ENCODE data around the gene DZIP3.
A peak's percentile ranks its signal among the peaks of the same experiment; 100 is the strongest.
"Not testable (repeated sequence)": the region's sequence is repeated elsewhere in the genome, so short reads cannot be mapped to it uniquely, and the experiment has no call there.

DZIP3 gene

GRCh38 chr3:108599677-108600409, 10.3 kb downstream of the DZIP3 start:
- no peak for DNase-seq (ENCODE audit: low read depth)

DNA sequence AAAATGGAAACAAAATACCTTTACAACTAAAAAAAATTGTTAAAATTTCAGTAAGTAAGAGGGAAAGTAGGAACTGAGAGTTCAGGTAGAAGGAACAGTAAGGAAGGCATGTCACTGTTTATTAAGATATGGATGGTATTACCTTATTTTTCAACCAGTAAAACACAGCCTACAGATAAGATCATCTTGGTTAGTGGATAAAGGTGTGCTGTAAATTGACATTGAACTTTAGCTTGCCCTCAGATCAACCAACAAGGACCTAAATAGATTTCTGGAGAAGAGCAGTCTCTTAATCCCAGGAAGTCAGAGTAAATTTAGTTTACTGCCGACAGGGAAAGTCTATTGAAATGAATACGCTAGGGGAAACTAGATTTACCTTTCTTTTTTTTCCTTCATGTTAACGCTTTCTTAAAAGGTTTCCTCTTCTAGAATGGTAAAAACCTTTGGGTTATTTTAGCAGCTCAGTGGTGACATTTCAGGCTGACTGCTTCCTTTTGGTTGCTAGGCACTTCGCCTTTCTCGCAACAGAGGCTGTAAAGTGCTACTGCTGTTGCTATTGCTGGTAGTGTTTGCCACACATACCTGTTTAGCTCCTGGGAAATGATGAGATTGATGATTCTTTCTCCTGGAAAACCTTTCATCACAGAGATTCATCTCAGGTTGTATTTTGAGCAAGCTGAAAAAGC, 12.9 kb downstream of the DZIP3 start:
- no peak for DNase-seq (ENCODE audit: low read depth)

DNA sequence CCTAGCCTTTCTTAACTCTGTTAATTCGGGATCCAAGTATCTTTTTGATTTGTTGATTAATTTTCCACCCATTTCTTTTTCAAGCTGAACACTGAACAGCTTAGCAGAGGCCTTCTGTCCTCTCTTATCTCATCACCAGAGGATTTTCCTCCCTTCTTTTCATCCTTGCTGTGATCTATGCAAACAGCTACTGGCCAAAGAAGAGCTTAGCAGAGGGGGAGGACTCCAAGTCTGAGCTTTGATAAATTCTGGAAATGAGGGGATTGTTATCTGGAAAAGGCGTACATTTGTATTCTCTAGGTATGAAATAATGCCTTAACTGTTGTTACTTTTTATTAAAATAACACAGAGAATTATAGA, 13.4 kb downstream of the DZIP3 start:
- DNase-seq (ENCODE audit: low read depth), result no peak

DNA sequence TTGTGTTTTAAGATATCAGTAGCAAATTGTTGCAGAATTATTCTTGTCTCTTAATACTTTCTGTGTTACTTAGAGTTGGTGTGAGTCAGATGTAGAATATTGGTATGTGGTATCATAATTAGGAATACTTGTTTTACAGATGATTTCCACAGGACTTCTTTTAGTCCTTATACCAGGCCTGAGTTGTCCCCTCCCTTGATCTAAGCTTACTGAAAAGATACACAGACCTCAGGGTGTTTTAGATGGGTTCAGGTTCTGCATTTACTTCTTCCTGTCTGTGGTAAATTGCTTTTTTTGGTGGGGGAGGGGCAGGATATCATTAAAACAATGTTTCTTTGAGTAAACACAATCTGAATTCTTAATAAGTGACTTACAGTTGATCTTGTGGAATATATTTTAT, 14.2 kb downstream of the DZIP3 start:
- DNase-seq (ENCODE audit: low read depth), result no peak

- no peak for DNase-seq (ENCODE audit: low read depth)
Observed at GRCh38 chr3:108605028-108605427, 15.5 kb downstream of the DZIP3 start.

DNA sequence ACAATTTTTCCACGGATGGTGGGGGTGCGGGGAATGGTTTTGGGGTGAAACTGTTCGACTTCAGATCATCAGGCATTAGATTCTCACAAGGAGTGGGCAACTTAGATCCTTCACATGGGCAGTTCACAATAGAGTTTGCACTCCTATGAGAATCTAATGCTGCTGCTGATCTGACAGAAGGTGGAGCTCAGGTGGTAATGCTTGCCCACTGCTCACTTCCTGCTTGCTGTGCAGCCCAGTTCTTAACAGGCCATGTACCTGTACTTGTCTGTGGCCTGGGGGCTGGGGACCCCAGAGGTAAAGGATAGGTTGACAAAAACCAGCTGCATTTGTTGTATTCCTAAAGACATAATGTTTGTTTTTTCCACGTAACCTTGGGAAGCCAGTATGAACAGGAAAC, 16.0 kb downstream of the DZIP3 start:
- DNase-seq (ENCODE audit: low read depth), result no peak

DNA sequence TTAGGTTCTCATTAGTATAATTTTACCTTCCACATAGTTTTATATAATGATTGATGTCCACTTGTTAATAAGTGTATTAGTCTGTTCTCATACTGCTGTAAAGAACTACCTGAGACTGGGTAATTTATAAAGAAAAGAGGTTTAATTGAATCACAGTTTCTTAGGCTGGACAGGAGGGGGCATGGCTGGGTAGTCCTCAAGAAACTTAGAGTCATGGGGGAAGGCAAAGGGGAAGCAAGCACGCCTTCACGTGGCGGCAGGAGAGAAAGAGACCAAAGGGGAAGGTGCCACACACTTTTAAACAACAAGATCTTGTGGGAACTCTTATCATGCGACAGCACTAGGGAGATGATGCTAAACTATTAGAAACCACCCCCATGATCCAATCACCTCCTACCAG, 19.2 kb downstream of the DZIP3 start:
- no peak for DNase-seq (ENCODE audit: low read depth)

GRCh38 chr3:108610651-108611050, 21.1 kb downstream of the DZIP3 start:
- no peak for DNase-seq (ENCODE audit: low read depth)

GRCh38 chr3:108616090-108616489, 26.6 kb downstream of the DZIP3 start:
- DNase-seq (ENCODE audit: low read depth), result not testable (repeated sequence)

- DNase-seq (ENCODE audit: low read depth), result no peak
Observed at GRCh38 chr3:108620250-108620649, 30.7 kb downstream of the DZIP3 start.

- no peak for DNase-seq (ENCODE audit: low read depth)
Observed at GRCh38 chr3:108623504-108623903, 34.0 kb downstream of the DZIP3 start.

- DNase-seq (ENCODE audit: low read depth), result no peak
Observed at GRCh38 chr3:108629974-108630373, 40.5 kb downstream of the DZIP3 start.

GRCh38 chr3:108642526-108642925, 53.0 kb downstream of the DZIP3 start:
- DNase-seq (ENCODE audit: low read depth), result no peak

DNA sequence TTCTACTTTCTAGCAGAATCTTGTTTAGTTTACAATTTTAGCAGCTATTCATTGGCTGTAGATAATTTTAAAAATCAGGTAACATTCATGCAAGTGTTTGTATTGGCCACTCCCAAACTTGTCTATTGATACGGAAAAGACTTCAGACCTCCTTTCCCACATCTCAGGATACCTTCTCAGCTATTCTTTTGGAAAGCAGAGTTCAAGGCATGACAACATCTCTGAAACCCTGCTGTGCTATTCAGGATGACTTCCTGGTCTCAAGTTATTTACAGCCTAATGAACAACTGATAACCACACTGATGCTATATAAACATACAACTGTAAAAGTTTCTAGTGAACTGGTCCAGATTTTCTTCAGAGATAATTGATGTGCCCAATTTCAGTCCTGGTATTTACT, 55.8 kb downstream of the DZIP3 start:
- DNase-seq (ENCODE audit: low read depth), result no peak

DNA sequence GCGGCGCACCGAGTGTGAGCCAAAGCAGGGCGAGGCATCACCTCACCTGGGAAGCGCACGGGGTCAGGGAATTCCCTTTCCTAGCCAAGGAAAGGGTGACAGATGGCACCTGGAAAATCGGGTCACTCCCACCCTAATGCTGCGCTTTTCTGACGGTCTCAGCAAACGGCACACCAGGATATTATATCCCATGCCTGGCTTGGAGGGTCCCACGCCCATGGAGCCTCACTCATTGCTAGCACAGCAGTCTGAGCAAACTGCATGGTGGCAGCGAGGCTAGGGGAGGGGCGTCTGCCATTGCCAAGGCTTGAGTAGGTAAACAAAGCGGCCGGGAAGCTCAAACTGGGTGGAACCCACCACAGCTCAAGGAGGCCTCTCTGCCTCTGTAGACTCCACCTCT, 66.1 kb downstream of the DZIP3 start:
- DNase-seq (ENCODE audit: low read depth), result not testable (repeated sequence)

DNA sequence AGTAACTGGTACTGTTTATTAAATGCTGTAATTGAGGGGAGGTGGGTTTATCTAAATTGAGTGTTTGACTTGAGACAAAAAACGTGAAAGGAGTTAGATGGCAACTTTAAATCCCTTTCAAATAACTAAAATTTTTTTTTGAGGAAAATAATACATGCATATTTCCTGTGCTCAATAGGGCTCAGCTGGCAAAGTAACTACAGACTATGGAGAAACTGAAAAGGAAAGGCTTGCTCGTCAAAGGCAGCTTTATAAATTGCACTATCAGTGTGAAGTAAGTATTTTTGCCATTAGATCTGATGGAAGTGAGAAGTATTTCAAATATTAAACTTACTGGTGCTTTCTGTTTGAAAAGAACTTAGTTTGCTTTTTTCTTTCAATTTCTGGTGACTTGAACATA, 72.2 kb downstream of the DZIP3 start:
- DNase-seq (ENCODE audit: low read depth), result no peak

- DNase-seq (ENCODE audit: low read depth), result peak; percentile 18
Observed at GRCh38 chr3:108662142-108662738, 72.7 kb downstream of the DZIP3 start.

- DNase-seq (ENCODE audit: low read depth), result no peak
Observed at GRCh38 chr3:108664266-108664665, 74.7 kb downstream of the DZIP3 start.

DNA sequence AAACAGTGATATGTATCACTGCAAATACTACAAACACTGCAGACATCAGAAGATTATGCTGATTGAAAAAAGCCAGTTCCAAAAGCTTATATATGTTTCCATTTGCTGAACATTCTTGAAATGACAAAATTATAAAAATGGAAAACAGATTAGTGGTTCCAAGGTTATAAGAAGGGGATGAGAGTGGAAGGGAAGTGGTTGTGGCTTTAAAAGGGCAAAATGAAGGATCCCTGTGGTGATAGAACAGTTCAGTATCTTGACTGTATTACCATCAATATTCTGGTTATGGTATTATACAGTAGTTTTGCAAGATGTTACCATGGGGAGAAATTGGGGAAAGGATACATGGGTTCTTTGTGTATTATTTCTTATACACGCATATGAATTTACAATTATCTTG, 77.8 kb downstream of the DZIP3 start:
- DNase-seq (ENCODE audit: low read depth), result no peak

GRCh38 chr3:108669208-108669607, 79.7 kb downstream of the DZIP3 start:
- DNase-seq (ENCODE audit: low read depth), result no peak

GRCh38 chr3:108672701-108673100, 83.2 kb downstream of the DZIP3 start:
- DNase-seq (ENCODE audit: low read depth), result no peak

GRCh38 chr3:108673988-108674661, 84.6 kb downstream of the DZIP3 start:
- no peak for DNase-seq (ENCODE audit: low read depth)

- no peak for DNase-seq (ENCODE audit: low read depth)
Observed at GRCh38 chr3:108677811-108678210, 88.3 kb downstream of the DZIP3 start.

All from CMK (cell line).